ENCODE results near the gene HLA-E.
"Not testable (repeated sequence)": the region's sequence is repeated elsewhere in the genome, so short reads cannot be mapped to it uniquely, and the experiment has no call there.

The HLA-E gene

DNA sequence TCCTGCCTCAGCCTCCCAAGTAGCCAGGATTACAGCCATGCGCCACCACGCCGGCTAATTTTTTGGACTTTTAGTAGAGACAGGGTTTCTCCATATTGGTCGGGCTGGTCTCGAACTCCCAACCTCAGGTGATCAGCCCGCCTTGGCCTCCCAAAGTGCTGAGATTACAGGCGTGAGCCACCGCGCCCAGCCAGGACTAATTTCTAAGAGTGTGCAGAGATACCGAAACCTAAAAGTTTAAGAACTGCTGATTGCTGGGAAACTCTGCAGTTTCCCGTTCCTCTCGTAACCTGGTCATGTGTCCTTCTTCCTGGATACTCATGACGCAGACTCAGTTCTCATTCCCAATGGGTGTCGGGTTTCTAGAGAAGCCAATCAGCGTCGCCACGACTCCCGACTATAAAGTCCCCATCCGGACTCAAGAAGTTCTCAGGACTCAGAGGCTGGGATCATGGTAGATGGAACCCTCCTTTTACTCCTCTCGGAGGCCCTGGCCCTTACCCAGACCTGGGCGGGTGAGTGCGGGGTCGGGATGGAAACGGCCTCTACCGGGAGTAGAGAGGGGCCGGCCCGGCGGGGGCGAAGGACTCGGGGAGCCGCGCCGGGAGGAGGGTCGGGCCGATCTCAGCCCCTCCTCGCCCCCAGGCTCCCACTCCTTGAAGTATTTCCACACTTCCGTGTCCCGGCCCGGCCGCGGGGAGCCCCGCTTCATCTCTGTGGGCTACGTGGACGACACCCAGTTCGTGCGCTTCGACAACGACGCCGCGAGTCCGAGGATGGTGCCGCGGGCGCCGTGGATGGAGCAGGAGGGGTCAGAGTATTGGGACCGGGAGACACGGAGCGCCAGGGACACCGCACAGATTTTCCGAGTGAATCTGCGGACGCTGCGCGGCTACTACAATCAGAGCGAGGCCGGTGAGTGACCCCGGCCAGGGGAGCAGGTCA, at the start of gene HLA-E:
Gene HLA-E, plus strand, starts transcription at position 429 of the 945 bp plus-strand sequence. Its CDS starts 23 bp downstream, at position 452.
- peak; percentile 98 for DNase-seq (ENCODE audit: low spot score)

DNA sequence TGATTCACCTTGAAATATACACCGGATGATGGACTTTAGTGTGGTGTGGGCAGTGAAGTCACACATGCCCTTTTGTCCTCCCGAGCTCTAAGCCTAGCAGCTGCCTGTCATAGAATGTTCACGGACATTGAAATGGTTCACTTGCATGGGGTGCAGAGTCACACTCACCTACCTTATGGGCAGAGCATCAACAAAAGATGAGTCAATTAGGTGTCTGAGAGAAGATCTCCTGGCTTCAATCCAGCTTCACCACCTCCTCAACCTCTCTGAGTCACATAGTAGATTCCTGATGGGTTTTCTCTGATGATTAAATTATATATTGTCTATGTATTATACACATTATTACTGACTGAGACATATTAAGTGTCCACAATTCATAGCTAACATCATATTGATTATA, 48.1 kb upstream of the HLA-E start:
- peak; percentile 11 for DNase-seq (ENCODE audit: low spot score)

- DNase-seq (ENCODE audit: low spot score): no peak
Measured at GRCh38 chr6:30443657-30444450, 45.5 kb upstream of the HLA-E start.

DNA sequence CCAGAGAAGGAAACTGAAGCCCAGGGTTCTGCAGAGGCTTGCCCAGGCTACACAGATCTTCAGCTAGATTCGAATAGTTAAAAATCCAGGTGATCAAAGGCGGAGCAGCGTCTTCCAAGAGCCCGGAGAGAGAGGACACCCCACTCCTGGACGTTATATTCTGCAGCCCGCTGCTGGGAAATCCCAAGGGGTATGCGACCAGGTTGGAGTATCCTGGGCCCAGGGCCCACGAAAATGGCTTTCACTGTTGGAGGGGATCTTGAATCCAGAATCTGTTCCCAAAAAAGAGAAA, 44.9 kb upstream of the HLA-E start:
- DNase-seq (ENCODE audit: low spot score): no peak

- DNase-seq (ENCODE audit: low spot score): no peak
Measured at GRCh38 chr6:30446259-30446658, 43.0 kb upstream of the HLA-E start.

- DNase-seq (ENCODE audit: low spot score): no peak
Measured at GRCh38 chr6:30447237-30447636, 42.1 kb upstream of the HLA-E start.

GRCh38 chr6:30450548-30450908, 38.8 kb upstream of the HLA-E start:
- DNase-seq (ENCODE audit: low spot score): no peak

GRCh38 chr6:30450909-30451841, 38.1 kb upstream of the HLA-E start:
- DNase-seq (ENCODE audit: low spot score): peak; percentile 66

- no peak for DNase-seq (ENCODE audit: low spot score)
Measured at GRCh38 chr6:30452736-30453507, 36.4 kb upstream of the HLA-E start.

GRCh38 chr6:30453508-30454116, 35.7 kb upstream of the HLA-E start:
- peak; percentile 85 for DNase-seq (ENCODE audit: low spot score)

DNA sequence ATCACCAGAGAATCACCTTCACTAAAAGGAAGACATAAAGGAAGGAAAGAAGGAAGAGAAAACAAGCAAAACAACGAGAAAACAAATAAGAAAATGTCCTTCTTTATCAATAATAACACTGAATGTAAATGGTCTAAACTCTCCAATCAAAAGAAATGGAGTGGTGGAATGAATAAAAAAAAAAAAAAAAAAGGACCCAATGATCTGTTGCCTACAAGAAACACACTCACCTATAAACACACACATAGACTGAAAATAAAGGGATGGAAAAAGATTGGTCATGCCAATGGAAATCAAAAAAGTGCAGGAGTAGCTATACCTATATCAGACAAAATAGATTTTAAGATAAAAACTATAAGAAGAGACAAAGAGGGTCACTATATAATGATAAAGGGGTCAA, 30.2 kb upstream of the HLA-E start:
- no peak for DNase-seq (ENCODE audit: low spot score)

DNA sequence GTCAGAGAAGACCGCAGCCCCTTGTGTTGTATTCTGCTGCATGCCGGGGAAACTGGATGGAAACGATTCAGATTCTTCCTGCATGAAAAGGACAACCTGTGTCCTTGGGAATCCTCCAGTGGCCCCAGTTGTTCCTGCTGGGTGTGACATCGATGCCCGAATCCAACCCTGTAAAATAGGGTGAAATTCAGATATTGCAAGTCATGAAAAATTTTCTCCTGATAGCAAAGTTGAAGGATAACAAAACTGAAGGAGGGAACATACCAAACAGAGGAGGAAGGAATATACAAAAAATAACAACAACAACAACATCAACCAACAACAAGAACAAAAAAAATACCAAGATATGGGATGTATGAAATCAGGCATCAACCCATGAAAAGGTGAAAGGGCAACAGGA, 28.3 kb upstream of the HLA-E start:
- DNase-seq (ENCODE audit: low spot score): no peak

GRCh38 chr6:30462482-30462881, 26.8 kb upstream of the HLA-E start:
- no peak for DNase-seq (ENCODE audit: low spot score)

DNA sequence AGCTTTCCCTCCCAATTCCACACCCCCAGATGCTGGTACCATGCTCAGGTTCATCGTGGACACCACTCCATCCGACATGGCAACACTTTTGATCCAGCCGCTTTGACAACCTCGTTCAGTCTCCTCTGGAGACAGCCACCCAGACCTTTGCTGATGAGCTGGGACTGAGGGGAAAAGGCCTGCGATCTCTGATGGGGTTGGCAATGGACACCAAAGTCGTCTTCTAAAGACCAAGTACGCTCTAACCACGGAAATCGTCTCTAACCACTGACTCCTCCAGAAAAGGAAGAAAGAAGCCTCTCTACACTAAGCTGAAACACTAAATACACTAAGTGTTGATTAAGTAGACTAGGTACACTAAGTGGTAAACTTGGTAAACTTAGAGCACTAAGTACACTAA, 26.1 kb upstream of the HLA-E start:
- no peak for DNase-seq (ENCODE audit: low spot score)

DNA sequence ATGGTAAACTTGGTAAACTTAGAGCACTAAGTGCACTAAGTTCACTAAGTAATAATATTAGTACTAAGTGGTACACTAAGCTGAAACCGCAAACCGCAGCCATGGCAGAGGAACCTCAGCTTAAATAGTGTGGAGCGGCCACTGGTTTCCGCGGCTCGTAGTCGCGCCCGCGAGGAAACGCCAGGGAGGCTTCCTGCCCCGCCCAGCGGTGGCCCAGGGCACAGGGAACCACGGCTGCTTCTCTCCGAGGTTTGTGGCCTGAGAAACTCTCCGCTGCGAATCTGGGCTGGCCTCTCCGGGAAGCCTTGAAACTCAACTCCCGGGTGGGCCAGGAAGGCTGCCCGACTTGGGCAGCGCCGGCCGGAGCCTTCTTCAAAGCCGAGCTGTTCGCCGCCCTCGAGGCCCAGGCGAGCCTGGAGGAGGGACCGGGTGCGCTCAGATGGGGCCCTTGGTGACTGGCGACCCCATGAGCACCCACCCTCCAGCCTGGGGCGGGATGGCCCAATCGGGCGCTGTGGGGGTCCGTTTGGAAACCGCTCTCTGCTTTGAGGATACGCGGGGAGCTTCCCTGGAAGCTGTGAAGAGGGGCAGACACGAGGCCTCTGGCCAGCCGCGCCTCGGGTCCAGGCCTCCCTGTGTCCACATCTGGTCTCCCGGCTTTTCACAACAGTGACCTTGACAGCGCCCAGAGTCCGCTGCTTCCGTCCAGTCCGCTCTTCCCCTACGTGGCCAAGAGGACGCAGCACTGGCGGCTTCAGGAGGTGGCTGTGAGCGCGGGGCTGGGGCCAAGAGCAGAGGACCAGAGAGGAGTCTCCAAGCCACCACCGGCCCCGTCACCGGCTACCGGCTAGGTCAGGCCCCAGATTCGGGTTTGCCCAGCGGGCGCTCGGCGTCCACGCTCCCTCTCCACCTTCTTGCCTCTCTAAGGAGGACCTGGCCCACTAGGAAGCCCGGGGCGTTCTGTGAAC, 25.4 kb upstream of the HLA-E start:
- DNase-seq (ENCODE audit: low spot score): peak; percentile 66

DNA sequence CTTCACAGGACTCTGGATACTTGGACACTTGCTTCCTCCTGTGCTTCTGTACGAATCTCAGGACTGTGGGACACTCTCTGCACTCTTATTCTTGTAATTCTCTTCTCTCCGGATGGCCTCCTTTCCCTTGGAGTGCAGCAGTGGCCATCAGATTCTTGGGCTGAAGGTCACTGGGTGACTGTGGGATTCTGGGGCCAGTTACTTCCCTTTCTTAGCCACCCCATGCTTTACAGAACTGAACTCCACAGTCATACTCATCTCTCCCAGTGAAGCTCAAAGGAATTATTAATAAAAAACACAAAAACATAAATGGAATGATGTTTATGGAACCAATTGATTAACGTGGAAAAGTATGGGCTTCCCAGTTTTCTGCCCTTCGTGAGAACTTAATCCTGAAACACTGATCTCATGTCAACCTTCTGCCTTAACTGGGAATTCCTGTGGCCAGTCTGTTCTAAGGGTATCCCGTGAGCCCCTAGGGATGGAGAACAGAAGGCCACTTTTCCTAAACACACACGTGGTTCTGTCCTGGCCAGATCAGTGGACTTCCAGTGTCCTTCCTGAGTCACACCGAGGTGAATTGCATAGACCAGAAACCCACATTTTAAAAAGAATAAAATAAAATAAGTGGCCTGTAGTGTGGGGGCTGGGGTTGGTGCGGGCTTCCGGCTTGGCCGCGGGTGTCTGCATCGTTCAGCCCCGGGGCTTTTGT, 23.6 kb upstream of the HLA-E start:
- no peak for DNase-seq (ENCODE audit: low spot score)

DNA sequence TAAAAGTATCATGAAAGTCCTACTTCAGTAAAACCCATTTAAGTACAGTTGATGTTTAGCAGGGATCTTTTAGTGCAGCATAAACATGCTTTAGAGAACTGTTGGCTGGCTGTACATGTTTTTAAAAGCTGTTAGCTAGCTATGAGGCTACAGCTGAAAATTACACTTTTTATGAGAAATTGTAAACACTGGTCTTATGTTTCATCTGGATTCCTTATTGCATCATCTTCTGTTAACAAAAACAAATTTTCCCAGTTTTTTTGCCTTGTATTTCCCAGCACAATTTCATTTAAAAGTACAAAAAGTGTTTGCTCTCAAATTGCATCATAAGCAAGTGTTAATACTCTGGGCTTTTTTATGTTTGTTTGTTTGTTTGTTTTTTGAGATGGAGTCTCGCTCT, 18.3 kb upstream of the HLA-E start:
- DNase-seq (ENCODE audit: low spot score): no peak

GRCh38 chr6:30475116-30475515, 14.2 kb upstream of the HLA-E start:
- DNase-seq (ENCODE audit: low spot score): not testable (repeated sequence)

- DNase-seq (ENCODE audit: low spot score): peak; percentile 53
Measured at GRCh38 chr6:30480536-30481156, 8.7 kb upstream of the HLA-E start.
